ENCODE results near the gene BBS1.

Gene BBS1

DNA sequence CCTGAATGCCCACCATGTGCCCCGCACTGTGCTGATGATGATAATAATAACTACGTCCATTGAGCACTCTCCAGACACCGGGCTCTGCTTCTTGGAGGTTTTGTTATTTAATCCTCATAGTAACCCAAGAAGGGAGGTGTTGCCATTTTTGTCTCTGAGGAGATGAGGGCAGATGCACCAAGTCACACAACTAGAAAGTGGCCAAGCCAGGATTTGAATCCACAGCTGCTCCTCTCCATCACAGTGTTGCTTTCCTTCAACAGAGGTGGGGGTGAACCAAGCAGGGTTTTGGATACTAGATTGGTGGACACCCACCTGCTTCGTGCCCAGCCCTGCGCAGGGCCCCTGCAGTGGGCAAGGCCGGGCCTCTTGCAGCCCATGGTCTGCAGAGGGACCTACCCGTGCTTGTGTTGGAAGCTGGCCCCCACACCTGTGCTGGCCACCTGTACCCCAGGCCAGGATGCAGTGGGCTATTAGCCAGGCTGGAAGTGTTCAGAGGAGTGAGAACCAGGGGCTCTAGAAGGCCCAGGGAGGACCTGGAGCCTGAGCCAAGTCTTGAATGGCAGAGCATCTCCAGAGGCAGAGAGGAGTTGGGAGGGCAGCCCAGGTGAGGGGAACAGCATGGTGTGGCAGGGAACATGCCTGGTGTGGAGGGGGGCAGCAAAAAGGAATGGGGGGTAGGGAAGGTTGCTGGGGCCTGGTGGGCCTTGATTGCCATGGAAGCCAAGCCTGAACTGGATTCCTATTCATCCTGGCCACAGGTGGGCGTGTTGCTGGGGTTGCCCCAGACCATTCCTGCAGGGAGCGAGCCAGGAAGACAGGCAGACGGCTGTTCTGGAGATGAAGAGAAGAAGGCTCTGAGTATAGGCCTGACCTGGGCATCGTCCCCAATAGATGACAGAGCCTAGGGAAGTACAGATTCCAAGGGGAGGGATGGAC, 32.9 kb upstream of the BBS1 start:
- Histone ChIP-seq H3K4me3 (ENCODE audit: low read length, poor library complexity, severe bottlenecking) (no peak overlapping the region), H3K9me2 (replicated peaks; ENCODE audit: low read depth, low read length) (no peaks in the 10 kb centered on the region), H3K36me3 (ENCODE audit: insufficient read depth, low read length) (no peaks in the 10 kb centered on the region), H3F3A (ENCODE audit: low read depth) (no peaks in the 10 kb centered on the region), H3K4me2 (ENCODE audit: low read depth, low read length, poor library complexity, severe bottlenecking) (no peak overlapping the region), H4K20me1 (ENCODE audit: insufficient read depth, low read length, poor library complexity, severe bottlenecking) (peaks cover 8% of the 10 kb centered on the region), H2AFZ (ENCODE audit: low read length) (no peak overlapping the region), H3K9ac (ENCODE audit: low read depth, low read length, poor library complexity, severe bottlenecking) (no peak overlapping the region), H3K79me2 (ENCODE audit: insufficient read depth, low read length) (peaks cover 23% of the 10 kb centered on the region), H3K9me3 (ENCODE audit: insufficient read depth, low read depth, low read length) (no peaks in the 10 kb centered on the region), H3K4me1 (ENCODE audit: insufficient read depth, low read length, poor library complexity, severe bottlenecking) (peaks cover 16% of the 10 kb centered on the region), H3K27me3 (ENCODE audit: insufficient read depth, low read length, poor library complexity, severe bottlenecking) (no peaks in the 10 kb centered on the region)
- TF ChIP-seq, protein P1, sequence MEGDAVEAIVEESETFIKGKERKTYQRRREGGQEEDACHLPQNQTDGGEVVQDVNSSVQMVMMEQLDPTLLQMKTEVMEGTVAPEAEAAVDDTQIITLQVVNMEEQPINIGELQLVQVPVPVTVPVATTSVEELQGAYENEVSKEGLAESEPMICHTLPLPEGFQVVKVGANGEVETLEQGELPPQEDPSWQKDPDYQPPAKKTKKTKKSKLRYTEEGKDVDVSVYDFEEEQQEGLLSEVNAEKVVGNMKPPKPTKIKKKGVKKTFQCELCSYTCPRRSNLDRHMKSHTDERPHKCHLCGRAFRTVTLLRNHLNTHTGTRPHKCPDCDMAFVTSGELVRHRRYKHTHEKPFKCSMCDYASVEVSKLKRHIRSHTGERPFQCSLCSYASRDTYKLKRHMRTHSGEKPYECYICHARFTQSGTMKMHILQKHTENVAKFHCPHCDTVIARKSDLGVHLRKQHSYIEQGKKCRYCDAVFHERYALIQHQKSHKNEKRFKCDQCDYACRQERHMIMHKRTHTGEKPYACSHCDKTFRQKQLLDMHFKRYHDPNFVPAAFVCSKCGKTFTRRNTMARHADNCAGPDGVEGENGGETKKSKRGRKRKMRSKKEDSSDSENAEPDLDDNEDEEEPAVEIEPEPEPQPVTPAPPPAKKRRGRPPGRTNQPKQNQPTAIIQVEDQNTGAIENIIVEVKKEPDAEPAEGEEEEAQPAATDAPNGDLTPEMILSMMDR (conservative IDR thresholded peaks at IDR 0.05; ENCODE audit: low read length), result no peak

DNA sequence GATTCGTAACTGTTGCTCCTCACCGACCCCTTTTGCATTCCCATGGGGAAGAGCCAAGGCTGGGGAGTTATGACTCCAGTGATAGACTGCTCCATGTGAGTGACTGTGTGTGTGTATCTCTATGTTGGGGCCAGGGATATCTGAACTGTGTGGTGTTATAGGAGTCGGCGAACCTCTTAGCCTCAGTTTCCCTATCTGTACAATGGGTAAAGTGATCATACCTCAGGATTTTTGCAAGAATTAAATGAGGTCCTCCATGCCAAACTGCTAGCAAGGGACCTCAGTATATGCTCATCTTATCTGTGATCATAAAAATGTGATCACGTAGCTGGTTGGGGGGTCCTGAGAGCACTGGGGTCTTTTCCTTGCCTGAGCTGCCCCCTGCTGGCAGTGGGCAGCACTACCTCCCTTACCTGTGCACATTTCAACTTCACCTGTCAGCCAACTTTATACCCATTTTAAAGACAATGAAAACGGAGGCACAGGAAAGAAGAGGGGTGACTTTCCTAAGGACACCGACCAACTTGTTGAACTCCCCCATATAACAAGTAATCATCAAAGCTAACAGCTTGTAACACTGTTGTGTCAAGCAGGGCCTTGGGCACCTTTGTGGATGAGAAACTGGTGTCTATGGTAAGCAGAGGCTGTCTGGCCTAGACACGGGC, 31.6 kb upstream of the BBS1 start:
- H3K9me3 ChIP-seq (ENCODE audit: insufficient read depth, low read depth, low read length), result no peaks in the 10 kb centered on the region
- H3K79me2 ChIP-seq (ENCODE audit: insufficient read depth, low read length), result peaks cover 23% of the 10 kb centered on the region
- no peaks in the 10 kb centered on the region for H3F3A ChIP-seq (ENCODE audit: low read depth)
- H3K4me1 ChIP-seq (ENCODE audit: insufficient read depth, low read length, poor library complexity, severe bottlenecking), result peaks cover 16% of the 10 kb centered on the region
- no peaks in the 10 kb centered on the region for H3K9me2 ChIP-seq (replicated peaks; ENCODE audit: low read depth, low read length)
- no peak overlapping the region for H2AFZ ChIP-seq (ENCODE audit: low read length)
- no peaks in the 10 kb centered on the region for H3K36me3 ChIP-seq (ENCODE audit: insufficient read depth, low read length)
- H3K9ac ChIP-seq (ENCODE audit: low read depth, low read length, poor library complexity, severe bottlenecking), result peak overlapping the region; percentile 99
- H3K4me2 ChIP-seq (ENCODE audit: low read depth, low read length, poor library complexity, severe bottlenecking), result peak overlapping the region; percentile 73
- peaks cover 8% of the 10 kb centered on the region for H4K20me1 ChIP-seq (ENCODE audit: insufficient read depth, low read length, poor library complexity, severe bottlenecking)
- no peaks in the 10 kb centered on the region for H3K27me3 ChIP-seq (ENCODE audit: insufficient read depth, low read length, poor library complexity, severe bottlenecking)
- TF ChIP-seq EZH2phosphoT487 (IDR thresholded peaks at IDR 0.05; ENCODE audit: borderline replicate concordance), result no peak
- TF ChIP-seq, protein P1 (conservative IDR thresholded peaks at IDR 0.05; ENCODE audit: low read length), result peak; percentile 96
- H3K4me3 ChIP-seq (ENCODE audit: low read length, poor library complexity, severe bottlenecking), result peak overlapping the region; percentile 99

DNA sequence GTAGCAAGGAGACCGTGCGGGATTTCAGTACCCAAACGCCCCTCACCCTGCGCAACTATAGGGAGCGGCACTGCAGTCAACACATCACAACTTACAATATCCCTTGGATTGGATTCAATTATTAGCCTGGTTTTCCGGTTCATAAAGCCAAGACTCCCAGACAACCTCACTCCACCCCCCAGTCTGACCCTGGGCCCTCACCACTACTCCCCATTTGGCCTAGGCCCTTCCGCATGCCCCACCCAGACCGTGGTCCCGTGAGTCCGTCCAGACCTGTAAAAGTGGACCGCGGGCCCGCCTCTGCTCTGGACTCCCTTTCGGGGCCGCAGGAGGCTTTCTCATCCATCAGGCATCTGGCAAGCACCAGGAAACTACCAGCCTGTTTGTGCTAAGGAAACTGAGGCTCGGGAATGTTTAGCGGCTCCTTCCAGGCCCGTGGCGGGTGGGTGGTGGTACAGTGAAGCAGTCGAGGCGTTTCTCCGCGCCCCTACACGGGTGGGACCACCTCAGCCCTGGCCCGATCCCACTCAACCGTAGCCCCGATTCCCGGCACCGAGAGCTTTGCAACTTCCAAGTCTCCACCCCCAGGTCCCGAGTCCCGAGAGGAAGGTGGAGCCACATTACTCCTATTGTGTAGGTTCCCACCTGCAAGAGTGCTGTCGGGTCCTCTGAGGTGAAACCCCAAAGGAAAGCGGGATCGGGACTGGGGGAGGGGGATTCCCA, 30.9 kb upstream of the BBS1 start:
- H3K4me2 ChIP-seq (ENCODE audit: low read depth, low read length, poor library complexity, severe bottlenecking), result peak overlapping the region; percentile 73
- no peaks in the 10 kb centered on the region for H3F3A ChIP-seq (ENCODE audit: low read depth)
- peaks cover 16% of the 10 kb centered on the region for H3K4me1 ChIP-seq (ENCODE audit: insufficient read depth, low read length, poor library complexity, severe bottlenecking)
- peak overlapping the region; percentile 99 for H3K9ac ChIP-seq (ENCODE audit: low read depth, low read length, poor library complexity, severe bottlenecking)
- TF ChIP-seq EZH2phosphoT487 (IDR thresholded peaks at IDR 0.05; ENCODE audit: borderline replicate concordance), result no peak
- TF ChIP-seq, protein P1 (conservative IDR thresholded peaks at IDR 0.05; ENCODE audit: low read length), result no peak
- no peaks in the 10 kb centered on the region for H3K27me3 ChIP-seq (ENCODE audit: insufficient read depth, low read length, poor library complexity, severe bottlenecking)
- H3K36me3 ChIP-seq (ENCODE audit: insufficient read depth, low read length), result no peaks in the 10 kb centered on the region
- peaks cover 8% of the 10 kb centered on the region for H4K20me1 ChIP-seq (ENCODE audit: insufficient read depth, low read length, poor library complexity, severe bottlenecking)
- no peaks in the 10 kb centered on the region for H3K9me2 ChIP-seq (replicated peaks; ENCODE audit: low read depth, low read length)
- peak overlapping the region; percentile 99 for H3K4me3 ChIP-seq (ENCODE audit: low read length, poor library complexity, severe bottlenecking)
- peaks cover 23% of the 10 kb centered on the region for H3K79me2 ChIP-seq (ENCODE audit: insufficient read depth, low read length)
- no peaks in the 10 kb centered on the region for H3K9me3 ChIP-seq (ENCODE audit: insufficient read depth, low read depth, low read length)
- H2AFZ ChIP-seq (ENCODE audit: low read length), result peak overlapping the region; percentile 74
